HG02610 (cell line): ENCODE measurements around the gene FILIP1L.
A peak's percentile ranks its signal among the peaks of the same experiment; 100 is the strongest.
"Not testable (repeated sequence)": the region's sequence is repeated elsewhere in the genome, so short reads cannot be mapped to it uniquely, and the experiment has no call there.

ENCODE experiments used
- ATAC-seq: cut with Tn5 transposase; IDR thresholded peaks from one replicate; pipeline ENCODE4 v1.9.1; 2021; ENCODE audit warnings: mild to moderate bottlenecking, moderate library complexity; ENCODE audit not compliant: unreplicated experiment

Gene FILIP1L

GRCh38 chr3:99851955-99852354 is 262.3 kb downstream of the FILIP1L start:
- no peak for ATAC-seq

DNA sequence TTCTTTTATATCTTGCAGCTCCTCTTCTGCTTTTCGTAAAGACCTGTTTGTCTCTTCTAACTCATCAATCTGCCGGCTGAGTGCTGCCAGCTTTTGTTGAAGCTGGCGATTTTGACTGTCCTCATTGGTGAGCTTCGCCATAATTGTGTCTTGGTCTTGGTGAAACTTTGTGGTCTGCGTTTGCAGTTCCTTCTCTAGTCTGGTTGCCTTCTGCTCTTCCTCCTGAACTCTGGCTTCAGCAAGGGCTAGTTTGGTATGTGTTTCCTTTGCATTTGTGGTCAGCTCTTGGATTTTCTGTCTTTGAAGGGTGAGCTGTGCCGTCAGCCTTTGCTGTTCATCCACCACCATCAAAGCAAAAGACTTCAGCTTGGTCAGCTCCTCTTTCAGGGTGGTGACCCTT is 263.7 kb downstream of the FILIP1L start:
- no peak for ATAC-seq

DNA sequence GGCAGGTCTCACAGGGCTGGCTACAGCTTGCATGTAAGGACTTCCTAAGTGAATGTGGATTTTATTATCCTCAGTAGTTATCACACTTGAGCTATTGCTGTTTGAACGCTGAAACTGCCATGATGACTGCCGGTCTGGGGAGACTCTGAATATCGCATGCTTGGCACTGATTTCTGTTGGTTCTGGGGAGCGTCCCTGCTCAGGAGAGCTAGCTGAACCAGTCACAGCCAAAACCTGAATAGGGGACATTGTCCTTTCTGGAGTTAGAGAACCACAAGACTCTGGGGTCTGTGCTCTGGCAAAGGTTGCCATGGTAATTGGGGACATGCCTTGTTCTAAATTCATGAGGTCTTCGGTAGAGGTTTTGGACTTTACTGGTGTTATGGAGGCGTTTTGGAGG is 265.9 kb downstream of the FILIP1L start:
- no peak for ATAC-seq

GRCh38 chr3:99846477-99847160 is 267.7 kb downstream of the FILIP1L start:
- ATAC-seq, result no peak

DNA sequence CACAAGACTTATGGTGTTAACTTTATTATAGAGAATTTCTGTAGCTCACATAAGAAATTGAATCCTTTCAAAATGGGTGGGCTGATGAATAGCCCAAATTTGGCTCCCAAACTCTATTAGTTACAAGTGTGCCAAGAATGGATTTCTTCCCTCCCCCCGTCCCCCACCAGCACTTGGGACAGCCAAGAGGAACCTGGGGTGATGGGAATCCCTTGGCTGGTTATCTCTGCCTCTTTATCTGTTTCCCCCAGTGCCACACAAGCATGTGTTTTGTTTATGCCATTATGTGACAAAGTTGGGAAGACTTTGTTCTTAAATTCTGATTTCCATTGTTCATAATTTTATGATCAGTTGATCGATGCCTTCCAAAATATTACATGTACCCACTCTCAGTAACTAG is 268.3 kb downstream of the FILIP1L start:
- no peak for ATAC-seq

- no peak for ATAC-seq
Observed at GRCh38 chr3:99845331-99845730, 269.0 kb downstream of the FILIP1L start.

GRCh38 chr3:99843590-99844258 is 270.6 kb downstream of the FILIP1L start:
- no peak for ATAC-seq

GRCh38 chr3:99842826-99843589 is 271.3 kb downstream of the FILIP1L start:
- peak; percentile 47 for ATAC-seq

- not testable (repeated sequence) for ATAC-seq
Observed at GRCh38 chr3:99841949-99842348, 272.4 kb downstream of the FILIP1L start.

- ATAC-seq, result peak; percentile 40
Observed at GRCh38 chr3:99839613-99840012, 274.7 kb downstream of the FILIP1L start.

DNA sequence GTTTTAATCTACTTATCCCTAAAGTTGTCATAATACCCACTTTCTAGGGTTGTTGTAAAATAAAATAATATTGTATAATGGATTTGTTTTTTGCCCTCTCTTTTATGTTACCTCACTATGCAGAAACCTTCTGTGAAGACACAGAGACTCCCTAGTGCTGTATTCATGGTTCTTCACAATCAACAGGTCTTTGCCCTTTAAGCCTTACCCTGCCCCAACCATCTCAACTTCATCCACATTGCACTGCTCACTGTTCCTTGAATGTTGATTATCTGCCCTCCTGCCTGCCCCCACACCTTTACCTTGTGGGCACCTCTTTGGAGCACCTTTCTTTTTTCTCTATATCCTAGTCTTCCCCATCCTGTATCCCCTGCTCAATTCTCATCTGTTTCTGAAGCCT is 275.5 kb downstream of the FILIP1L start:
- no peak for ATAC-seq

GRCh38 chr3:99837715-99838114 is 276.6 kb downstream of the FILIP1L start:
- no peak for ATAC-seq

DNA sequence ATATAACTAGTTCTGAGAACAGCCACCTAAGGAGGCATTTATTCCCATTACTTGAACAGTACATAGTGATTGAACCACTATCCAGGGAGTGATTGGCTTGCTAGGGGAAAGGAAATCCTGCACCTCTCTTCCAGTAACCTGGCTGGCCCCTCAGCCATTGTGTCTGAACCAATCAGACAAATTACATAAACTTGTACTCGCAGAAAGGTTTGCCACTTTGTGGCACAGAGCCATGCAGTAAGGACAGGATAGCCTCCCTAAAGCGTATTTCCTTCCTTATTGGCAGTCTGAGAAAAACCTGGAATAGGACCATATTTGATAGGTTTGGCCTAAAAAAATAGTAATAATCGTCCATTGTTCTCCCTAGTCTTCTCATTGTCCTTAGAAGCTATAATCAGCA is 277.6 kb downstream of the FILIP1L start:
- ATAC-seq, result no peak

DNA sequence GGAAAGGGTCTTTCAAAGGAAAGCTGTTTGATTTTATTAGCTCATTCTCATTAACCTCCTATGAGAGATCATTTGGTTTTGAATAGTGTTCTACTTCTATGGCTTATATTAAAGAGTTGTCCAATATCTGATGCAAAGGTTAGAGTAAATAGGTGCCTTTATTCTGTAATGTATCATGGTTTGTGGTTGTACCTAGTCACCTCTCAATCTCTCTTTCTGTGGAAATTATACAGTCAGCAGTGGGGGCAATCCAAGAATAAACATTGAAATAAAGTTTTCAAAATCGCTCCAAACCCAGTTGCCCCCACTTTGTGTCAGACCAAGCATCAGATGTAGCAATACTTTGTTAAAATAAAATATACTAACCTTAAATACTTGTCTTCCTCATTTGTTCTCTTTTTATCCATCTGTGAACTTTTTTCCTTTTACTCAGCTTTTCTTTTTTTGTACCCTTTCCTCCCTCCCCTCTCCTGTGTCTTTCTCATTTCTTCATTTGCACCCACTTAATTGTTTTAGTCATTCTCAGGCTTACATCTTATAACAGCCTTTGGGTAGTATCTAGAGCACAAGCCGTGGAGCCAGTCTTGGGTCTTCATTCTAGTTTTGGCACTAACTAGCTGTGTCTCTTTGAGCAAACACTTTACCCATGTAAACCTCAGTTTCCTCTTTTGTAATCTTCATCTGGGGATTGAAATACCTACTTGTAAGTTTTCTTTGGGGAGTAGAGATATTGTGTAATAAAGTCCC is 279.9 kb downstream of the FILIP1L start:
- no peak for ATAC-seq

DNA sequence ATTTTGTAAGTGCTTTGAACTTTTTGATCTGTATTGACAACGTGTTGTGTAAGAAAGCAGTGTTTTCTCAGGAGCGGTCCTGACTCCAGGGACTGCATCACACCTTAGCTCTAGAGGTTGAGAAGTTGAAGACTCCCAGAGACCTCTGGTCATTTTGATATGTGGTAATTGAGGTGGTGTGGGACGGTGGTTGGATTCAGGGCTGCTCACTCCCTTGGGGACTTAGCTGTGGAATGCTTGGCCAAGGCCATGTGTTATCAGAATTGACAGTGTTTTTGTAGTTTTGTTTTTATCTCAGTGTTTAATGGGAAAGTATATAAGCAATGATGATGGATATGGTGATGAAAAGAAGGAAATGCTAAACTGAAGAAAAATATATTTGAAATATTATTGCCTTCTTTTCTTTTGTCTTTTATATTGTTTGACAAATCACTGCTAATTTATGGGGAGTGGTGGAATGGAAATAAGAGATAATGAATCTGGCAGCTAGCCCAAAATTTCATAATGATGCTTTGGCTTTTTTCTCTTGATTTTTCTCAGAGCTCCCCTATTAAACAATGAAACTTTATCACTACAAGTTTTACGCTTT is 280.6 kb downstream of the FILIP1L start:
- ATAC-seq, result no peak

DNA sequence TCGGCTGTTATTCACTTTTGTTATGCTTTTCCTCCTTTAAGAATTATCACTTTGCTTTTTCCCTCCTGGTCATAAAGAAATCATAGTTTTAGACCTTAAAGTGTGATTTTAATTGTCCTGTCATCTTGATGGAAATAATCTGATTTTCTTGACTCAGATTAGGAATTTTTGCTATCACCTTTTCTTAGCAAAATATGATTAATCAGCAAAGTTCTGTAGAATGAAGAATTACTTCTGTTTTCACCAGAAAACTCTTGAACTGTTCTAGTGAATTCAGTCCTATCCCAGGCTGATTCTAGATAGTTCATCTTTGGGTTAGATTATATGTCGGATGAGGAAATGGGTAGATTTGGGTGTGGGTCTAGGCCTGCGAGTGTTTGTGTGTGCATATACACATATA is 284.5 kb downstream of the FILIP1L start:
- no peak for ATAC-seq

- no peak for ATAC-seq
Observed at GRCh38 chr3:99825004-99825640, 289.2 kb downstream of the FILIP1L start.

DNA sequence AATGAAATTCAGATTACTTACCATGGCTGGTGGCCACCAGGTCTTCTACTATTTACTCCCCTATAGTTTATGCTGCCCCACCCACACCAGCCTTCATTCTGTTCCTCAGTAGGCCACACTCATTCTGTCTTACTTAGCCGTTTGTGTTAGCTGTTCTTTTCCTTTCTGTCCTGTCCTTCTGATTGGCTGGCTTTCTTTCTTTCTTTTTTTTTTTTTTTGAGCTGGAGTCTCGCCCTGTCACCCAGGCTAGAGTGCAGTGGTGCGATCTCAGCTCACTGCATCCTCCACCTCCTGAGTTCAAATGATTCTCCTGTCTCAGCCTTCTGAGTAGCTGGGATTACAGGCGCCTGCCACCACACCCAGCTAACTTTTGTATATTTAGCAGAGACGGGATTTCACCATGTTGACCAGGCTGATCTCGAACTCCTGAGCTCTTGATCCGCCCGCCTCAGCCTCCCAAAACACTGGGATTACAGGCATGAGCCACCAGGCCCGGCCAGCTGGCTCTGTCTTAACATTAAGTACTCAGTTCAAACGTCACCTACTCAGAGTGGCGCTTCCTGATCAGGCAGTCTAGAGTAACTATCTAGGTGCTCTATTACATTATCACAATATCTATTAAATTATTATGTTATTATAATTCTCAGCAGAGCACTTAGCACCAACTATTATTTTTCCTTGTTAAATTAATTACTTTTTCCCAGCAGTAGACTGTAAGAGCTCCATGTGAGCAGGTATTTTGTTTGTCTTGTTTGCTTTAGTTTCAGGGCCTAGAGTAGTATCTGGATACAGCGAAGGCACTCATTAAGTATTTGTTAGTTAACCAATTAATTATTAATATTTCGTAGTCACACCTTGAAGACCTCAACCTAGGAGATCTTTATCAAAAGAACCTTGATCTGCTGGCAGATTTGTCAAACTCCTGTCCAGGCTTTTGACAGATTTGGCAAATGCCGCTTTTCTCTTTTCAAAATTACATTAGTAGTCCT is 290.3 kb downstream of the FILIP1L start:
- no peak for ATAC-seq

- ATAC-seq, result no peak
Observed at GRCh38 chr3:99818818-99819217, 295.5 kb downstream of the FILIP1L start.
